Adrenal gland (tissue), 5 donors: ENCODE measurements around the gene CCDC28A.

Experiments
- POLR2A ChIP-seq, 2 donors: fragments of 450-650 bp; IDR thresholded peaks; one replicate each; pipeline ENCODE4 v1.6.1; 2017; ENCODE audit warnings: antibody characterized with exemption in 2 of 2, mild to moderate bottlenecking in 2 of 2, moderate library complexity in 1 of 2
- TF ChIP-seq, protein P1 (sequence below), 6 experiments: fragments of 450-650 bp in 4 of 6; fragments of 200-600 bp in 2 of 6; sonication (generic) in 1 of 6; IDR thresholded peaks; 1 replicate in 5 of 6; 2 replicates in 1 of 6; pipeline versions ENCODE4 v1.5.1 to v1.8.0; 2016 to 2021; ENCODE audit warnings: antibody characterized with exemption in 6 of 6, mild to moderate bottlenecking in 2 of 6, moderate library complexity in 1 of 6
- donor health status: DM: no; HTN: no; CAD: no.

DNA sequence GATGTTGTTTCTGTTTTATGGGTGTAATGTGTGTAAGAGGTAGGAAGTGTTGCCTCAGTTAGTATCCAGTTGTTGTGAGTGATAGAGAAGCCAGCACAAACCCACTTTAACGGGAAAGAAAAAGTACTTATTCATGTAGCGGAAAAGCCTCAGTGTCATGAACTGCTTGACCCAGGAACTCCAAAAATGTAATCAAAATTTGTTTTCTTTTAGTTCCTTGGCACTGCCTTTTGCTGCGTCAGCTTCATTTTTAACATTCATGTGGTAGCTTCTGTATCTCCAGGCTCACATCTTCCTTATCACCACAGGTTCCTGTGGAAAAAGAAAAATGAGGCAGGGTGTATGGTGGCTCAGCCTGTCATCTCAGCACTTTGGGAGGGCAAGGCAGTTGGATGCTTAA is 46.4 kb upstream of the CCDC28A start:
- TF ChIP-seq, protein P1, sequence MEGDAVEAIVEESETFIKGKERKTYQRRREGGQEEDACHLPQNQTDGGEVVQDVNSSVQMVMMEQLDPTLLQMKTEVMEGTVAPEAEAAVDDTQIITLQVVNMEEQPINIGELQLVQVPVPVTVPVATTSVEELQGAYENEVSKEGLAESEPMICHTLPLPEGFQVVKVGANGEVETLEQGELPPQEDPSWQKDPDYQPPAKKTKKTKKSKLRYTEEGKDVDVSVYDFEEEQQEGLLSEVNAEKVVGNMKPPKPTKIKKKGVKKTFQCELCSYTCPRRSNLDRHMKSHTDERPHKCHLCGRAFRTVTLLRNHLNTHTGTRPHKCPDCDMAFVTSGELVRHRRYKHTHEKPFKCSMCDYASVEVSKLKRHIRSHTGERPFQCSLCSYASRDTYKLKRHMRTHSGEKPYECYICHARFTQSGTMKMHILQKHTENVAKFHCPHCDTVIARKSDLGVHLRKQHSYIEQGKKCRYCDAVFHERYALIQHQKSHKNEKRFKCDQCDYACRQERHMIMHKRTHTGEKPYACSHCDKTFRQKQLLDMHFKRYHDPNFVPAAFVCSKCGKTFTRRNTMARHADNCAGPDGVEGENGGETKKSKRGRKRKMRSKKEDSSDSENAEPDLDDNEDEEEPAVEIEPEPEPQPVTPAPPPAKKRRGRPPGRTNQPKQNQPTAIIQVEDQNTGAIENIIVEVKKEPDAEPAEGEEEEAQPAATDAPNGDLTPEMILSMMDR (IDR thresholded peaks at IDR 0.05) = no peak
- no peak for TF ChIP-seq POLR2A (IDR thresholded peaks at IDR 0.05)
